Caco-2 (cell line): Measurements from ENCODE around the gene MKLN1. TPM values are rescaled to one million over a fixed set of nuclear protein-coding genes. Genes with fewer than 3 reads are reported as not detected.
"Not testable (repeated sequence)": the region's sequence is repeated elsewhere in the genome, so short reads cannot be mapped to it uniquely, and the experiment has no call there.

ENCODE experiments used
- BruUV-seq: library from RNA; stranded (reverse); fragments of 400-500 nt; replicated peaks from 2 replicates; lab custom pipeline; 2021; lab: Mats Ljungman, UMichigan
- CTCF ChIA-PET: fragments of 300-600 bp; sonication (Branson Sonifier 250); formaldehyde crosslinking; loops from one replicate; lab custom pipeline; 2022; ENCODE audit warnings: antibody characterized with exemption; lab: Charles Lee
- POLR2A ChIA-PET: fragments of 300-600 bp; sonication (Branson Sonifier 250); formaldehyde crosslinking; loops from one replicate; lab custom pipeline; 2022; ENCODE audit warnings: antibody characterized with exemption; lab: Charles Lee
- DNase-seq, 2 experiments: peaks; one replicate each; pipeline versions ENCODE4 v3.0.0 to v3.0.0-alpha.2; 2020 to 2022
- H3K27me3 ChIP-seq: replicated peaks from 2 replicates; pipeline ENCODE4 v1.6.0; 2011; ENCODE audit warnings: low read length; ENCODE audit not compliant: control insufficient read depth, insufficient read depth
- H3K36me3 ChIP-seq: 2 replicates; pipeline ENCODE4 v1.5.1; 2011; ENCODE audit warnings: low read length; ENCODE audit not compliant: control insufficient read depth, insufficient read depth
- H3K4me1 ChIP-seq: fragments of 250-450 bp; sonication (Bioruptor Pico); 2 replicates; pipeline ENCODE4 v1.5.1; 2020; ENCODE audit warnings: mild to moderate bottlenecking
- H3K4me3 ChIP-seq: 2 replicates; pipeline ENCODE4 v1.5.1; 2011; ENCODE audit warnings: low read depth, mild to moderate bottlenecking, control low read depth, low read length
- H3K9me3 ChIP-seq: fragments of 250-450 bp; sonication (Bioruptor Pico); 2 replicates; pipeline ENCODE4 v1.5.1; 2020; ENCODE audit warnings: mild to moderate bottlenecking, moderate library complexity
- H3K27ac Mint-ChIP-seq: one replicate; pipeline ENCODE4 v1.8.0; 2022; ENCODE audit warnings: mixed read lengths; ENCODE audit not compliant: unreplicated experiment
- H3K27me3 Mint-ChIP-seq: one replicate; pipeline ENCODE4 v1.8.0; 2022; ENCODE audit warnings: mixed read lengths; ENCODE audit not compliant: insufficient read depth, unreplicated experiment
- H3K36me3 Mint-ChIP-seq: one replicate; pipeline ENCODE4 v1.8.0; 2022; ENCODE audit warnings: mild to moderate bottlenecking, mixed read lengths; ENCODE audit not compliant: insufficient read depth, unreplicated experiment
- H3K4me1 Mint-ChIP-seq: one replicate; pipeline ENCODE4 v1.8.0; 2022; ENCODE audit warnings: low read depth, mixed read lengths; ENCODE audit not compliant: unreplicated experiment
- H3K4me3 Mint-ChIP-seq: one replicate; pipeline ENCODE4 v1.8.0; 2022; ENCODE audit warnings: mild to moderate bottlenecking, moderate library complexity, mixed read lengths; ENCODE audit not compliant: unreplicated experiment
- H3K9me3 Mint-ChIP-seq: one replicate; pipeline ENCODE4 v1.8.0; 2022; ENCODE audit warnings: mixed read lengths; ENCODE audit not compliant: unreplicated experiment
- intact Hi-C: fragments of 100-400 bp; cut with micrococcal nuclease; formaldehyde crosslinking; loops from one replicate; pipeline ENCODE4 v1.10.0; 2022; ENCODE audit not compliant: unreplicated experiment
- total RNA-seq: library from RNA; stranded (reverse); gene quantifications from 2 replicates; pipeline ENCODE4 v1.2.3, GENCODE V29; 2022
- TF ChIP-seq, protein P1 (sequence below), 2 experiments: fragments of 200-600 bp in 1 of 2; IDR thresholded peaks; 1 replicate in 1 of 2; 2 replicates in 1 of 2; pipeline versions ENCODE4 v1.5.1 to v1.8.0; 2011 to 2022; ENCODE audit warnings: antibody characterized with exemption in 1 of 2, control low read depth in 1 of 2, inconsistent platforms in 1 of 2, low read depth in 1 of 2, low read length in 1 of 2, mild to moderate bottlenecking in 1 of 2, moderate library complexity in 1 of 2; ENCODE audit not compliant: insufficient read depth in 1 of 2, severe bottlenecking in 1 of 2, unreplicated experiment in 1 of 2

Gene MKLN1
- total RNA-seq, 1 experiment from 2014 or later = 55.6 TPM

DNA sequence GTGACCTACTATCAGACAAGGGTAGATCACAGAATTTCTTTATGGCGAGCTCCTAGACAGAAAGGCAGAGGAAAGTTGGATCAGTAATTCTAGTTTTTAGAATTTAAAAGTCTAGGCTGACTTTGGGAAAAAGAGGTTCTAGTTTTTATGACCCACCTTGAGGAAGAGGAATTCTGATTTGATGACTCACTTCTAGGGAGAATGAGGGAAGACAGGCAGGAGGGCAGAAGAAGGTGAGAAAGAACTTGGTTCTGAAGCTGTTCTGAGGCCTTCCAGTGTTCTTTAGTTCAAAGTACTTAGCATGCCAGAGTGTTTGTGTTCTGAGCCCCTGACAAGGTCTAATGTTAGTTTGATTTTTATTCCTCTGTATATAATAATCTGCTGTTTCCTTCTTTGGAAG lies 131.6 kb downstream of the MKLN1 start:
- intact Hi-C loops = no loop called here
- BruUV-seq = no TSS peak
- no peak for DNase-seq
- no peaks in the 10 kb centered on the region for H3K9me3 ChIP-seq
- no peaks in the 10 kb centered on the region for H3K27me3 Mint-ChIP-seq
- no peak overlapping the region for H3K4me3 Mint-ChIP-seq
- H3K4me3 ChIP-seq = no peak overlapping the region
- no peak overlapping the region for H3K27ac Mint-ChIP-seq
- H3K36me3 Mint-ChIP-seq = peaks cover 30% of the 10 kb centered on the region
- H3K27me3 ChIP-seq = no peaks in the 10 kb centered on the region
- H3K36me3 ChIP-seq = no peaks in the 10 kb centered on the region
- H3K4me1 ChIP-seq = no peaks in the 10 kb centered on the region
- no peaks in the 10 kb centered on the region for H3K9me3 Mint-ChIP-seq
- ChIA-PET POLR2A (no interaction called here), CTCF (no interaction called here)
- TF ChIP-seq, protein P1, sequence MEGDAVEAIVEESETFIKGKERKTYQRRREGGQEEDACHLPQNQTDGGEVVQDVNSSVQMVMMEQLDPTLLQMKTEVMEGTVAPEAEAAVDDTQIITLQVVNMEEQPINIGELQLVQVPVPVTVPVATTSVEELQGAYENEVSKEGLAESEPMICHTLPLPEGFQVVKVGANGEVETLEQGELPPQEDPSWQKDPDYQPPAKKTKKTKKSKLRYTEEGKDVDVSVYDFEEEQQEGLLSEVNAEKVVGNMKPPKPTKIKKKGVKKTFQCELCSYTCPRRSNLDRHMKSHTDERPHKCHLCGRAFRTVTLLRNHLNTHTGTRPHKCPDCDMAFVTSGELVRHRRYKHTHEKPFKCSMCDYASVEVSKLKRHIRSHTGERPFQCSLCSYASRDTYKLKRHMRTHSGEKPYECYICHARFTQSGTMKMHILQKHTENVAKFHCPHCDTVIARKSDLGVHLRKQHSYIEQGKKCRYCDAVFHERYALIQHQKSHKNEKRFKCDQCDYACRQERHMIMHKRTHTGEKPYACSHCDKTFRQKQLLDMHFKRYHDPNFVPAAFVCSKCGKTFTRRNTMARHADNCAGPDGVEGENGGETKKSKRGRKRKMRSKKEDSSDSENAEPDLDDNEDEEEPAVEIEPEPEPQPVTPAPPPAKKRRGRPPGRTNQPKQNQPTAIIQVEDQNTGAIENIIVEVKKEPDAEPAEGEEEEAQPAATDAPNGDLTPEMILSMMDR (IDR thresholded peaks at IDR 0.05; ENCODE audit: insufficient read depth in 1 of 2, low read depth in 1 of 2, low read length in 1 of 2, severe bottlenecking in 1 of 2, unreplicated experiment in 1 of 2) = no peak
- H3K4me1 Mint-ChIP-seq = peaks cover 6% of the 10 kb centered on the region

- no peaks in the 10 kb centered on the region for H3K4me1 ChIP-seq
- no TSS peak for BruUV-seq
- no peak overlapping the region for H3K4me3 Mint-ChIP-seq
- DNase-seq = no peak
- no peaks in the 10 kb centered on the region for H3K9me3 ChIP-seq
- no peak overlapping the region for H3K27ac Mint-ChIP-seq
- intact Hi-C loops = no loop called here
- no peaks in the 10 kb centered on the region for H3K27me3 Mint-ChIP-seq
- POLR2A ChIA-PET = no interaction called here
- H3K4me3 ChIP-seq = no peak overlapping the region
- no peaks in the 10 kb centered on the region for H3K36me3 ChIP-seq
- CTCF ChIA-PET = no interaction called here
- peaks cover 6% of the 10 kb centered on the region for H3K4me1 Mint-ChIP-seq
- H3K36me3 Mint-ChIP-seq = peaks cover 17% of the 10 kb centered on the region
- H3K27me3 ChIP-seq = no peaks in the 10 kb centered on the region
- no peaks in the 10 kb centered on the region for H3K9me3 Mint-ChIP-seq
- TF ChIP-seq, protein P1 (IDR thresholded peaks at IDR 0.05; ENCODE audit: insufficient read depth in 1 of 2, low read depth in 1 of 2, low read length in 1 of 2, severe bottlenecking in 1 of 2, unreplicated experiment in 1 of 2) = no peak
Measured at GRCh38 chr7:131462059-131462458, 134.4 kb downstream of the MKLN1 start.

- CTCF ChIA-PET, POLR2A ChIA-PET, BruUV-seq, H3K36me3 ChIP-seq, H3K9me3 ChIP-seq, H3K4me1 Mint-ChIP-seq, H3K9me3 Mint-ChIP-seq, H3K4me1 ChIP-seq, H3K4me3 ChIP-seq, intact Hi-C loops, DNase-seq, H3K27ac Mint-ChIP-seq, H3K4me3 Mint-ChIP-seq, H3K27me3 ChIP-seq, H3K27me3 Mint-ChIP-seq: not testable (repeated sequence)
- H3K36me3 Mint-ChIP-seq = peaks cover 21% of the 10 kb centered on the region
Measured at GRCh38 chr7:131462715-131463114, 135.0 kb downstream of the MKLN1 start.
